B cell (primary cell): ENCODE measurements around the gene QRICH1.
A peak's percentile ranks its signal among the peaks of the same experiment; 100 is the strongest.

ENCODE experiments used
- EZH2 ChIP-seq: IDR thresholded peaks from 2 replicates; pipeline ENCODE4 v1.6.1; 2012; ENCODE audit warnings: borderline replicate concordance, low read depth, mild to moderate bottlenecking, moderate library complexity, low read length; ENCODE audit not compliant: insufficient read depth, poor library complexity, severe bottlenecking
- TF ChIP-seq, protein P1 (sequence below): fragments of 200-600 bp; IDR thresholded peaks from one replicate; pipeline ENCODE4 v1.8.0; 2022; ENCODE audit warnings: antibody characterized with exemption, mild to moderate bottlenecking

DNA sequence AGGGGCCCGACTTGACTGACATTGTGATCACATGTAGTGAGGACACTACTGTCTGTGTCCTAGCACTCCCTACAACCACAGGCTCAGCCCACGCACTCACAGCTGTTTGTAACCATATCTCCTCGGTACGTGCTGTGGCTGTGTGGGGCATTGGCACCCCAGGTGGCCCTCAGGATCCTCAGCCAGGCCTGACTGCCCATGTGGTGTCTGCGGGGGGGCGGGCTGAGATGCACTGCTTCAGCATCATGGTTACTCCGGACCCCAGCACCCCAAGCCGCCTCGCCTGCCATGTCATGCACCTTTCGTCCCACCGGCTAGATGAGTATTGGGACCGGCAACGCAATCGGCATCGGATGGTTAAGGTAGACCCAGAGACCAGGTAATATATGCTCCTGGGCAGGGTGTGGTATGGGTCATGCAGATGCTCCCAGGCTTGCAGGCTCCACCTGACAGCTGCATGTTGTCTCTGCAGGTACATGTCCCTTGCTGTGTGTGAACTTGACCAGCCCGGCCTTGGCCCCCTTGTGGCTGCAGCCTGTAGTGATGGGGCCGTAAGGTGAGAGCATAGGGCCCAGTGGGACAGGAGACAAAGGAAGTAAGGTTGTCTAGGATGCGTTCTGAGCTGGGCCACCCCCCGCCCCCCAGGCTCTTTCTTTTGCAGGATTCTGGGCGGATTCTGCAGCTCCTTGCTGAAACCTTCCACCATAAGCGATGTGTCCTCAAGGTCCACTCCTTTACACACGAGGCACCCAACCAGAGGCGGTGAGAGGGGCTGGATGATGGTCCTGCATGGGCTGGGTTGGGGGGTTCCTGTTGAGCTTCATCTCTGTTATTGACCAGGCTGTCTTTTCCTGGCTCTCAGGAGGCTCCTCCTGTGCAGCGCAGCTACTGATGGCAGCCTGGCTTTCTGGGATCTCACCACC is 79.9 kb downstream of the QRICH1 start:
- no peak for TF ChIP-seq EZH2
- TF ChIP-seq, protein P1, sequence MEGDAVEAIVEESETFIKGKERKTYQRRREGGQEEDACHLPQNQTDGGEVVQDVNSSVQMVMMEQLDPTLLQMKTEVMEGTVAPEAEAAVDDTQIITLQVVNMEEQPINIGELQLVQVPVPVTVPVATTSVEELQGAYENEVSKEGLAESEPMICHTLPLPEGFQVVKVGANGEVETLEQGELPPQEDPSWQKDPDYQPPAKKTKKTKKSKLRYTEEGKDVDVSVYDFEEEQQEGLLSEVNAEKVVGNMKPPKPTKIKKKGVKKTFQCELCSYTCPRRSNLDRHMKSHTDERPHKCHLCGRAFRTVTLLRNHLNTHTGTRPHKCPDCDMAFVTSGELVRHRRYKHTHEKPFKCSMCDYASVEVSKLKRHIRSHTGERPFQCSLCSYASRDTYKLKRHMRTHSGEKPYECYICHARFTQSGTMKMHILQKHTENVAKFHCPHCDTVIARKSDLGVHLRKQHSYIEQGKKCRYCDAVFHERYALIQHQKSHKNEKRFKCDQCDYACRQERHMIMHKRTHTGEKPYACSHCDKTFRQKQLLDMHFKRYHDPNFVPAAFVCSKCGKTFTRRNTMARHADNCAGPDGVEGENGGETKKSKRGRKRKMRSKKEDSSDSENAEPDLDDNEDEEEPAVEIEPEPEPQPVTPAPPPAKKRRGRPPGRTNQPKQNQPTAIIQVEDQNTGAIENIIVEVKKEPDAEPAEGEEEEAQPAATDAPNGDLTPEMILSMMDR = peak; percentile 56
